Gastrocnemius medialis (tissue), 4 donors: Measurements from ENCODE around the gene BCR. TPM values are rescaled to one million over a fixed set of nuclear protein-coding genes. Genes with fewer than 3 reads are reported as not detected.

Experiments
- ATAC-seq, 2 donors: fragments of 150-250 bp; one replicate each; pipeline ENCODE4 v1.9.1; 2016
- DNase-seq, 2 donors: peaks; one replicate each; pipeline ENCODE4 v3.0.0-alpha.2; 2019
- H3K27ac ChIP-seq, 4 donors: fragments of 200-600 bp; sonication (generic); 1 replicate in 1 of 4; 2 replicates in 3 of 4; pipeline ENCODE4 v1.5.1; 2016 to 2018; ENCODE audit warnings: mild to moderate bottlenecking in 2 of 4, moderate library complexity in 1 of 4
- H3K27me3 ChIP-seq, 3 donors: fragments of 200-600 bp; sonication (generic) in 2 of 3; 1 replicate in 1 of 3; 2 replicates in 2 of 3; pipeline versions ENCODE4 v1.5.1 to v1.6.0; 2016 to 2019; ENCODE audit warnings: mild to moderate bottlenecking in 1 of 3, moderate library complexity in 1 of 3
- H3K36me3 ChIP-seq, 2 donors: fragments of 200-600 bp; sonication (generic) in 1 of 2; one replicate each; pipeline ENCODE4 v1.5.1; 2017 to 2018
- H3K4me1 ChIP-seq, 2 donors: fragments of 200-600 bp; sonication (generic) in 1 of 2; one replicate each; pipeline ENCODE4 v1.5.1; 2016 to 2017; ENCODE audit warnings: mild to moderate bottlenecking in 2 of 2
- H3K4me3 ChIP-seq, 4 donors: fragments of 200-600 bp; sonication (generic) in 3 of 4; 1 replicate in 1 of 4; 2 replicates in 3 of 4; pipeline ENCODE4 v1.5.1; 2016 to 2019; ENCODE audit warnings: mild to moderate bottlenecking in 2 of 4
- H3K9me3 ChIP-seq, 3 donors: fragments of 200-600 bp; sonication (generic) in 2 of 3; 1 replicate in 1 of 3; 2 replicates in 2 of 3; pipeline ENCODE4 v1.5.1; 2016 to 2019
- POLR2A ChIP-seq, 2 donors: fragments of 450-650 bp; IDR thresholded peaks; one replicate each; pipeline ENCODE4 v1.6.1; 2017; ENCODE audit warnings: antibody characterized with exemption in 2 of 2, mild to moderate bottlenecking in 2 of 2, moderate library complexity in 2 of 2
- in situ Hi-C, 4 donors: fragments of 200-750 bp; cut with MboI; loops; one replicate each; pipeline versions ENCODE4 v1.15.0 to v1.8.0; 2017; ENCODE audit warnings: low sequenced_read_pairs in 4 of 4
- intact Hi-C: fragments of 100-400 bp; cut with DNase I; formaldehyde crosslinking; loops from one replicate; pipeline ENCODE4 v1.15.1; 2023; ENCODE audit warnings: low total_unique reads
- total RNA-seq, 4 donors: library from RNA; depleted of rRNA; stranded (reverse); fragments of >200 nt; gene quantifications; one replicate each; pipeline versions ENCODE4 v1.1.0 to v1.2.3, GENCODE V29; 2016
- TF ChIP-seq, protein P1 (sequence below), 5 experiments: fragments of 450-650 bp in 3 of 5; fragments of 200-600 bp in 2 of 5; sonication (generic) in 2 of 5; IDR thresholded peaks in 4 of 5; conservative IDR thresholded peaks in 1 of 5; 1 replicate in 4 of 5; 2 replicates in 1 of 5; pipeline ENCODE4 v1.5.1; 2016 to 2019; ENCODE audit warnings: antibody characterized with exemption in 5 of 5, mild to moderate bottlenecking in 3 of 5, moderate library complexity in 3 of 5

BCR gene
- total RNA-seq, 4 donors from 2014 or later: 10.3 to 13.0 (median 12.4) TPM

DNA sequence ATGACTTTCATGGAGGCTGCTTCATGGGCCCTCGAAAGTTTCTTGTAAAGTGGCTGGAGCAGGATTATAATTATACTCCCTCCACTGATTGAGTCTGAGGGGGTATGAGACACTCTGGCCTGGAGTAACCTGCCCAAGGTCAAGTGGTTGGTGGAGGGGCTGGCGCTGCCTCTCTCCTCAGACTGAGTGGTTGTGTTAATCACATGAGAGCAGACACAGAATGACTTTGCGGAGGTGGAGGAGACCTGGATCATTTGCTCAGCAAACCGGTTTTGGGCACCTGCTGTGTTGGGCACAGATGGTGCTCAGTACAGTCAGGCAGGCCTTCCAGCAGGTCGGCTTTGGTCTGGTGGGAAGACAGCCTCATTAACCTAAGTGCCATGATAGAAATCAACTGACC lies 11.8 kb downstream of the BCR start:
- Histone ChIP-seq H3K27ac (no peak overlapping the region), H3K4me3 (no peak overlapping the region), H3K36me3 (no peaks in the 10 kb centered on the region), H3K27me3 (no peaks in the 10 kb centered on the region), H3K4me1 (no peaks in the 10 kb centered on the region), H3K9me3 (no peaks in the 10 kb centered on the region)
- ATAC-seq (no peak), DNase-seq (no peak)
- TF ChIP-seq POLR2A (IDR thresholded peaks at IDR 0.05): no peak
- TF ChIP-seq, protein P1, sequence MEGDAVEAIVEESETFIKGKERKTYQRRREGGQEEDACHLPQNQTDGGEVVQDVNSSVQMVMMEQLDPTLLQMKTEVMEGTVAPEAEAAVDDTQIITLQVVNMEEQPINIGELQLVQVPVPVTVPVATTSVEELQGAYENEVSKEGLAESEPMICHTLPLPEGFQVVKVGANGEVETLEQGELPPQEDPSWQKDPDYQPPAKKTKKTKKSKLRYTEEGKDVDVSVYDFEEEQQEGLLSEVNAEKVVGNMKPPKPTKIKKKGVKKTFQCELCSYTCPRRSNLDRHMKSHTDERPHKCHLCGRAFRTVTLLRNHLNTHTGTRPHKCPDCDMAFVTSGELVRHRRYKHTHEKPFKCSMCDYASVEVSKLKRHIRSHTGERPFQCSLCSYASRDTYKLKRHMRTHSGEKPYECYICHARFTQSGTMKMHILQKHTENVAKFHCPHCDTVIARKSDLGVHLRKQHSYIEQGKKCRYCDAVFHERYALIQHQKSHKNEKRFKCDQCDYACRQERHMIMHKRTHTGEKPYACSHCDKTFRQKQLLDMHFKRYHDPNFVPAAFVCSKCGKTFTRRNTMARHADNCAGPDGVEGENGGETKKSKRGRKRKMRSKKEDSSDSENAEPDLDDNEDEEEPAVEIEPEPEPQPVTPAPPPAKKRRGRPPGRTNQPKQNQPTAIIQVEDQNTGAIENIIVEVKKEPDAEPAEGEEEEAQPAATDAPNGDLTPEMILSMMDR (IDR thresholded peaks at IDR 0.05 in 4 of 5, conservative IDR thresholded peaks at IDR 0.05 in 1 of 5): no peak
- in situ Hi-C loops (loop anchor here in 2 of 4 donors (25.0 kb wide), 1 partner anchor 195 kb away; no protein-coding TSS in a partner anchor), intact Hi-C loops (no loop called here)

DNA sequence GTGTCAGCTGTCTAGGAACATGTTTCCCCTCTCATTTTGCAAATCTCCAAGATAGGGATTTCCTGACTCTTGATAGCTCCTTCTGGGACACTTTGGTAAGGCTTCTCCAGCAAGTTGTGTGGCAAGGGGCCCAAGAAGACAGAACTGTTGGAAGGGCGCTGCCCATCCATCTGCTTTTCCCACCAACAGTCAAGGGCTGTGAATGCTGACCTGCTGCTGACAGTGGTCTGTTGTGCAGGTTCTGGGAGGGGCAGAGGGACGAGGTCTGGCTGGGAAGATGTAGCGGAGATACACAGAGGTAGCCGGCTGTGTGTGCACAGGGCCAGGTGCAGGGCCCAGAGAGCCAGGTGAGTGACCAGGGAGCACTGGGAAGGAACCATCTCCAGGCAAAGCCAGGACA lies 12.2 kb downstream of the BCR start:
- no peaks in the 10 kb centered on the region for H3K4me1 ChIP-seq
- no peaks in the 10 kb centered on the region for H3K27me3 ChIP-seq
- no peaks in the 10 kb centered on the region for H3K36me3 ChIP-seq
- no peak for DNase-seq
- intact Hi-C loops (no loop called here), in situ Hi-C loops (loop anchor here in 2 of 4 donors (25.0 kb wide), 1 partner anchor 195 kb away; no protein-coding TSS in a partner anchor)
- no peak overlapping the region for H3K4me3 ChIP-seq
- no peaks in the 10 kb centered on the region for H3K9me3 ChIP-seq
- no peak overlapping the region for H3K27ac ChIP-seq
- no peak for ATAC-seq
- TF ChIP-seq, protein P1 (IDR thresholded peaks at IDR 0.05 in 4 of 5, conservative IDR thresholded peaks at IDR 0.05 in 1 of 5): no peak
- no peak for TF ChIP-seq POLR2A (IDR thresholded peaks at IDR 0.05)

DNA sequence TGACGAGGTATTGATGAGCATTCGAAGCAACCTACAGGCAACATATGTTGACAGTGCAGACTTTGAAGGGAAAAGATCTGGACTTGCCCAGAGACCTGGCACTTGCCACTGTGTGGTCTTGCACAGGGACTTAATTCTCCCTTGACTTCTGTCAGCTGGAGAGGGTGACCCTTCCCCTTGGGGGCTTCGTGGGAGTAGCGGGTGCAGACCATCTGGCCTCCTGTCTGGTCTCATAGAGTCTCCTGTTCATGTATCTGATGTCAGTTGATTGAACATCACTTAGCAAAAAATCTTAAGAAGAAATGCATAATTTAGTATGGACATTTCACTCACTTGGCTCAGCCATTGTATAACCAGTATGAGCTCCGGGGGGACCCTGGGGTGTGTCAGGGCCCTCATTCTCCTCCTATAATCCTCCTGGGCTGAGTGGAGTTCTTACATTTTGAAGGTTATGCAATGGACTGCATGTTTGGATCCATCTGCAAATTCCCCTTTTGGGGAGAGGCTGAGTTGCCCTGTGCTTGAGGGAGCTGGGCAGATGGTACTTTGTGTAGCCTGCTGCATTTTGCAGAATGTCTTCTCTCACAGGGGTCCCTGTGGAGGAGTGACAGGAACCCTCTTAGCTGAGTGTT lies 13.0 kb downstream of the BCR start:
- H3K4me3 ChIP-seq: no peak overlapping the region
- no peak for TF ChIP-seq POLR2A (IDR thresholded peaks at IDR 0.05)
- TF ChIP-seq, protein P1 (IDR thresholded peaks at IDR 0.05 in 4 of 5, conservative IDR thresholded peaks at IDR 0.05 in 1 of 5): no peak
- H3K27ac ChIP-seq: no peak overlapping the region
- H3K4me1 ChIP-seq: no peaks in the 10 kb centered on the region
- in situ Hi-C loops (loop anchor here in 2 of 4 donors (25.0 kb wide), 1 partner anchor 194 kb away; no protein-coding TSS in a partner anchor), intact Hi-C loops (no loop called here)
- H3K36me3 ChIP-seq: no peaks in the 10 kb centered on the region
- H3K9me3 ChIP-seq: no peaks in the 10 kb centered on the region
- no peak for ATAC-seq
- no peaks in the 10 kb centered on the region for H3K27me3 ChIP-seq
- DNase-seq: no peak

DNA sequence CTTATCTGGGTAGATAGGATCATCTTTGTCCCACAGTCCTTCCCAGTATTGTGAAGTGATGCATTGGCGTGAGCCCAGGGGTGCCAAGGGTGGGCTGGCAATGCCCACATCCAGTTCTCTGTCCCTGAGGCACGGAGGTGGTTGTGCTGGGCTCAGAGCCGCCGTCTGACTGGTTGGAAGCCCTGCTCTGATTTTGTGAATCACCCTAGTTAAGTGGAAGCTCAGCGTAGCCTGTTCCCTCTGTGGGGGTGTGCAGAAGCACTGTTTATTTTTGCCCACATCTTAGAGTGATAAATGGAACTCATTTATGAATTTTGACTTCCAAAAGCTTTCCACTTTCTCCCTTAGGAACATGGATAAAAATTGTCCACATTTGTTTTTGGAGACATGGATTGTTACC lies 13.6 kb downstream of the BCR start:
- intact Hi-C loops: no loop called here
- no peaks in the 10 kb centered on the region for H3K36me3 ChIP-seq
- no peak overlapping the region for H3K27ac ChIP-seq
- H3K4me3 ChIP-seq: no peak overlapping the region
- no peaks in the 10 kb centered on the region for H3K9me3 ChIP-seq
- no peak for TF ChIP-seq POLR2A (IDR thresholded peaks at IDR 0.05)
- TF ChIP-seq, protein P1 (IDR thresholded peaks at IDR 0.05 in 4 of 5, conservative IDR thresholded peaks at IDR 0.05 in 1 of 5): no peak
- DNase-seq (no peak), ATAC-seq (no peak)
- in situ Hi-C loops: loop anchor here in 2 of 4 donors (25.0 kb wide), 1 partner anchor 193 kb away; no protein-coding TSS in a partner anchor
- no peaks in the 10 kb centered on the region for H3K4me1 ChIP-seq
- no peaks in the 10 kb centered on the region for H3K27me3 ChIP-seq
